NCI-H128 (cell line): ENCODE results near the gene SLC26A6.

Experiments used
- DNase-seq: peaks from one replicate; lab custom pipeline; 2025; ENCODE audit not compliant: unreplicated experiment; lab: John Stamatoyannopoulos, UW

The SLC26A6 gene

GRCh38 chr3:48600711-48601621 is 34.3 kb downstream of the SLC26A6 start:
- DNase-seq, result no peak

GRCh38 chr3:48599509-48600285 is 35.6 kb downstream of the SLC26A6 start:
- no peak for DNase-seq

- DNase-seq, result no peak
These were observed 36.2 kb downstream of the SLC26A6 start for GRCh38 chr3:48599077-48599501.

- DNase-seq, result no peak
These were observed 36.8 kb downstream of the SLC26A6 start for GRCh38 chr3:48598323-48599076.

GRCh38 chr3:48597408-48597800 is 37.9 kb downstream of the SLC26A6 start:
- DNase-seq, result no peak

- no peak for DNase-seq
These were observed 38.4 kb downstream of the SLC26A6 start for GRCh38 chr3:48596676-48597407.

GRCh38 chr3:48596157-48596556 is 39.1 kb downstream of the SLC26A6 start:
- no peak for DNase-seq

GRCh38 chr3:48595526-48596121 is 39.6 kb downstream of the SLC26A6 start:
- no peak for DNase-seq

- DNase-seq, result no peak
These were observed 40.2 kb downstream of the SLC26A6 start, which contains the start of gene COL7A1 for GRCh38 chr3:48595075-48595525. TSS of gene COL7A1 (minus strand) at chr3:48595329. CDS start at chr3:48595159, 170 bp downstream.

GRCh38 chr3:48594417-48595049 is 40.7 kb downstream of the SLC26A6 start:
- DNase-seq, result no peak

GRCh38 chr3:48593337-48593736 is 41.9 kb downstream of the SLC26A6 start:
- DNase-seq, result no peak

GRCh38 chr3:48592519-48593087 is 42.7 kb downstream of the SLC26A6 start:
- DNase-seq, result no peak

GRCh38 chr3:48591886-48592518 is 43.3 kb downstream of the SLC26A6 start:
- DNase-seq, result no peak

- DNase-seq, result no peak
These were observed 43.8 kb downstream of the SLC26A6 start for GRCh38 chr3:48591436-48591835.

GRCh38 chr3:48588230-48588629 is 47.0 kb downstream of the SLC26A6 start:
- no peak for DNase-seq

- no peak for DNase-seq
These were observed 47.6 kb downstream of the SLC26A6 start for GRCh38 chr3:48587686-48588085.

- no peak for DNase-seq
These were observed 49.9 kb downstream of the SLC26A6 start for GRCh38 chr3:48585411-48585810.

GRCh38 chr3:48584836-48585235 is 50.4 kb downstream of the SLC26A6 start:
- no peak for DNase-seq
